ENCODE data around the gene SFTA2.
A peak's percentile ranks its signal among the peaks of the same experiment; 100 is the strongest.

Gene SFTA2

DNA sequence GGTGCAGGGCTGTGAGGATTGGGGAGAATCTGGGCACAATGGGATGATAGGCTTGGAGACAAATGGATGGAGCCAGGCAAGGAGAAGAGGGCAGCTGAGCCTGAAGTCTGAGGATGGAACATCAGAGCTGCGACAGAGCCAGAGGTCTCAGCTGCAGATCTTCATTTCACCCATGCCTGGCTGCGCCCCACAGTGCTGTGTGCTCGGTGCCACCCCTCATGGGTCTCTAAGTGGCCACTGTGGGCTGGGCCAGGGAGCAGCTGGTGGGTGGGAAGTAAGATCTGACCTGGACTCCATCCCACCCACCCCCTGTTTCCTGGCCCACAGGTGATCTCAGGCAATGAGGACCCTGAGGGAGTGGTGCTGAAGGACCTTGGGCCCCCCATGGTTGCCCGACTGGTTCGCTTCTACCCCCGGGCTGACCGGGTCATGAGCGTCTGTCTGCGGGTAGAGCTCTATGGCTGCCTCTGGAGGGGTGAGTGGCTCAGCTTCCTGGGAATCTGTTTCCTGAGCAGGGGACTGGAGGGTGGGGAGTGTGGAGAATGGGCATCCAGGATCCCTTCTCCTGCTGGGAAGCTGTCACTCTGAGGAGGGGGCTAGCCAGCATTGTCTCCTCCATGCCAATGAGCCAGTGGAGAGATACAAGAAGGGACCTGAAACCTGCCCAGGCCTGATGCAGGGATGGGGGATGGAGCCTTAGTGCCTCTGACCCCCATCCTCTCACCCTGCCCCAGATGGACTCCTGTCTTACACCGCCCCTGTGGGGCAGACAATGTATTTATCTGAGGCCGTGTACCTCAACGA, 41.1 kb downstream of the SFTA2 start:
- DNase-seq (ENCODE audit: low read depth in 2 of 2), result no peak

DNA sequence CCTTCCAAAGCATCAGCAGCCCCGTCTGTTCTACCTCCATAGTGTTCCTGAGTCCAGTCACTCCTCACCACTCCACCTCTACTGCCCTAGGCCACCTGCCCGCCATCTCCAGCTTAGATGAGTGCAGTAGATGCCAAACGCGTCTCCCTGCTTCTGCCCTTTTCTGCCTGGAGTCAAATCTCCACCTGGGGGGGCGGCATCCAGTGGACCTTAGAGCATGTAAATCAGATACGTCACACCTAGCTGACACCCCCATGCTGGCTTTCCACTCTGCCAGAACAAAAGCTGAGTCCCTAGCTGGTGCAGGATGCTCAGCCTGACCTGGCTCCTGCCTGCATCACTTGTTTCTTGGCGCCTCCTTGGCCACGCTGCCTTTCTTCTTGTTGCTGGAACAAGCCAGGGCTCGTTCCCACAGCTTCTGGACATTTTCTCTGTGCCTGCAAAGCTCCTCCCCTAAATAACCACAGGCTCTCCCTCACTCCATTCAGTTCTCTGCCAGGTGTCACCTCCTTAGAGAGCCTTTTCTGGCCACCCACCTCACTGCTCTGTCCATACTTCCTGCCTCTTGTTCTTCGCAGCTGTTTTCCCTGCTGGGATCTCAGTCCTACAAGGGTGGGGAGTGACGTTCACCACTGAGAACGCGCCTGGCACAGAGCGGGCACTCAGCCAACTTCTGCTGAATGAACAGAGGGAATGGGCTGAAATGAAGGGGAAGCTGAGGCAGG, 41.9 kb downstream of the SFTA2 start:
- no peak for DNase-seq (ENCODE audit: low read depth in 2 of 2)

DNA sequence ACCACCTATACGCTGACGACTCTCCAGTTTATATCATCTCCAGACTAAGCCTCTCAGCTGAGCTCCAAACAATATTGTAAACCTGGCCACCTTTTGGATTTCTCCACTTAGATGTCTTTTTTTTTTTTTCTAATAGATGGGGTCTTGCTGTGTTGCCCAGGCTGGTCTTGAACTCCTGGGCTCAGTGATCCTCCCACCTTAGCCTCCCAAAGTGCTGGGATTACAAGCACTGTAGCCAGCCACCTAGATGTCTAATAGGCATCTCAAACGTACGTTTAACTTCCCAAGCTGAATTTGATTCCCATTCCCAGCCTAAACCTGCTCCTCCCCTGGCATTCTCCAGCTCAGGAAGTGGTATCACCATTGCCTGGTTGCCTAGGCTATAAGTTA, 42.5 kb downstream of the SFTA2 start:
- no peak for DNase-seq (ENCODE audit: low read depth in 2 of 2)

DNA sequence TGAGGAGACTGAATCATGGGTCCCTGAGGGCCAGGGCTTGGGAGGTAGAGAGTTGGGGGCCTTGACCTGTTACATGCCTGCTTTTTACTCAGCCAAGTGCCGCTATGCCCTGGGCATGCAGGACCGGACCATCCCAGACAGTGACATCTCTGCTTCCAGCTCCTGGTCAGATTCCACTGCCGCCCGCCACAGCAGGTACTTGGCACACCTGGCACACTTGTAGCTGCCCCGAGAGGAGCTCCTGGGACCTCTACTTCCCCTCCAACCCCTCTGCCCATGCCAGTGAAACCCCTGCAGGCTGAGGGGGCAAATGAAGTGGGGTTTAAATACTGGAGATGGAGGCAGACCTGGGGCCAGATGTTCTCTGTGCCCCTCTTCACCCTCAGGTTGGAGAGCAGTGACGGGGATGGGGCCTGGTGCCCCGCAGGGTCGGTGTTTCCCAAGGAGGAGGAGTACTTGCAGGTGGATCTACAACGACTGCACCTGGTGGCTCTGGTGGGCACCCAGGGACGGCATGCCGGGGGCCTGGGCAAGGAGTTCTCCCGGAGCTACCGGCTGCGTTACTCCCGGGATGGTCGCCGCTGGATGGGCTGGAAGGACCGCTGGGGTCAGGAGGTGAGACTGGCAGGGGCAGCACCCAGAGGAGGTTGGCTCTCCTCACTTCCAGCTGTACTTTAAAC, 43.0 kb downstream of the SFTA2 start:
- no peak for DNase-seq (ENCODE audit: low read depth in 2 of 2)

DNA sequence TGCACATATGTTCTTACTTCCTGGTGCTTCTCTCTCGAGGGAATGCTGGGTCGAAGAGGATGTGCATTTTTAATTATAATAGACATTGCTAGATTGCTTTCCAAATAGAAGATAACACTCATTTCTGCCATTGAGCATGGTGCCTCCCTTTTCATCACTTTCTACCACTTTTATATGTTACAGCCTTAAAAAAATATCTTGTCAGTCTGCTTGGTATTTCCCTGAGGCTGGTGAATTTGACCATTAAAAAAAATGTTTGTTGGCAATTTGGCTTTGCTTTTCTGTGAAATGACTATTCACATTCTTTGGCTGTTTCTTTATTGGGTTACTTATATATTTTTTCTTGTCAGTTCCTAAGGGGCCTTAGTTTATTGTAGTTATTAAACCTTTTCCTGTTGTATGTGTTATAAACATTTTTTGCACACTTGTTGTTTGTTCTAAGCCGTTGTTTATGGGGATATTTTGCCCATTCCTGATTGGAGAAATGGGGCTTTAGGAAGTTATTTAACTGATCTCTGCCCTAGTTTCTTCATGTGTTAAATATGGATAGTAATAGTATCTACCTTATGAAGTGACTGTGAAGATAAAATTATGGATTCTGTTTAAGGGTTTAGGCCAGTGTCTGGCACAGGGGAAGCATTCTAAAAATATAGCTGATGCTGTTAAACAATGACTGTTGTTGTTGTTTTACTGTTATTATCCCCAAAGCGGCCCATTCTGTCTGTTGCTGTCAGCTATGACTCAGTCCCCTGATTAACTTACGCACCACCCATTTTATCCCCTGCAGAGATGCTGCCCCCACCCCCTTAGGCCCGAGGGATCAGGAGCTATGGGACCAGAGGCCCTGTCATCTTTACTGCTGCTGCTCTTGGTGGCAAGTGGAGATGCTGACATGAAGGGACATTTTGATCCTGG, 43.8 kb downstream of the SFTA2 start:
- DNase-seq (ENCODE audit: low read depth in 2 of 2), result no peak

DNA sequence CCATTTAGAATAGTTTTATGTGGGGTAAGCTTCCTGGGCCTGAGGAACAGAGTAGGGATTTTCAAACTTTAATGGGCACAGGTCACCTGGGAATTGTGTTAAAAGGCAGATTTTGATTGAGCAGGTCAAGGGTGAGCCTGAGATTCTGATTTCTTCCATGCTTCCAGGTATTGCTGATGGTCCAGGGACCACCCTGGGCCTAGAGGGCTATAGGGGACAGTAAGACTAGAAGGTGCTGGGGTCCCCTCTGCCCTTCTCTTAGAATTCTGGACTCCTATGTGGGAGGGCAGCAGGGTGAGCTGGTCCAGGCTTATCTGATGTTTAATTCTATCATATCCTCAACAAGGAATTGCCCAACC, 45.1 kb downstream of the SFTA2 start:
- DNase-seq (ENCODE audit: low read depth in 2 of 2), result no peak

DNA sequence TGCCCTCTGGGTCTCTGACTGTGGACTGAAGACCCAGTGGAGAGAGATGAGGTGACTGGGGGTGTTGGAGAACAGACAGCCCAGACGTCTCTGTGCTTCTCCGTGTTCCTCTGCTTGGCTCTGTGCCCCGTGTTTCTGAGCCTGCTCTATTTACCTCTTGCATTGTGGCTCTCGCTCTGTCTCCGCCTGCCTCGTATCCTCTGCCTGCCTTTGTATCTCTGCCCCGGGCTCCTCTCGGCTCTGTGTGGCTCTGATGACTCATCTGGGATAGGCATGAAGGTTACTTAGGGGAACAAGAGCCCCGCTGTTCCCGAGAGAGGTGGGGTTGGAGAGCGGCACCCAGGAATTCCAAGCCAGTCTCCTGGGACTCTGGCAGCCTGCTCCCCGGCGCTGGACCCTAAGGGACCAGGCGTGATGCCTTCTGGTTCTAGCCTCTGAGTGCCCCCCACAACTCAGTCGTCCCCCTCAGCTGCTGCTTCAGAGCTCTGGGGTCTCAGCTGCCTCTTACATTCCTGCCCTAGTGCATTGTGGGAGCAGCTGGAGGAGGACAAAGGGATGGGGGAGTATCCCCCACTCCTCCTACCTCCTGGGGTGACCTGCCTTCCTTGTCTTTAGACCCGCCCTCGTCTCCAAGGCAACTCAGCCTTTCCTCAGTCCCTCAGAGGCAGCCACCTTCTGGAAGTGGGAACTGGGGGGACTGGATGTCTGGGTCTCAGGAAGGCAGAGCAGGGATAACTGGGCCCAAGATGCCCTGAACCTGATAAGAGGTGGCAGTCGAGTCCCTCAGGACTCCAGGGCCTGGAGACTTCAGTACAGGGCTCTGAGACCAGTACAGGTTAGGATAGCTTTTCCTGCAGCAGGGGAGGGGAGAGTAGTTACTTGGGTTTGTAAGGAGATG, 45.7 kb downstream of the SFTA2 start:
- no peak for DNase-seq (ENCODE audit: low read depth in 2 of 2)

DNA sequence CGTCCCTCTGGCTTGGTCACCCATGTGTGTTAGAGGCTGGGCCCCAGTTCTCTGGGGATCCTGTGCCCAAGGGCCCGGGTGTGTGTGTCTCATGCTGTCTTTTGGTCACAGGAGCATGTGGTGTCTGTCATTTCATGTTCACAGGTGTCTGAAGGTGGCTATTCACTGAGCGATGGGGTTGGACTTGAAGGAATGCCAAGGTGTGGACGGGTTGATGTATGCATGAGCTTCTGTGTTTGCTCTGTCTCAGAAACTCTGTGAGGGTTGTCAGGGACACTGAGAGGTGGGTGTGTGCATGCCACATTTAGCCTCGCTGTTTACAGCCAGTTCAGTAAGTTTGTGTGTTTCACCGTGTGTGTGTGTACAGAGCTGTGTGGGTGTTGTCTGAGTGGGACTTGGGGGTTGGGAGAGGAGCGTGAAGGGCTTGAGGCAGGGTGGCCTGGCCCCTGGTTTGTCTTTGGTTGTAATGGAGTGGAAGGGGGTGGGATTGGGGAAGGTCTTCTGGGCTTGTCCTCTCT, 46.4 kb downstream of the SFTA2 start:
- DNase-seq (ENCODE audit: low read depth in 2 of 2), result no peak

DNA sequence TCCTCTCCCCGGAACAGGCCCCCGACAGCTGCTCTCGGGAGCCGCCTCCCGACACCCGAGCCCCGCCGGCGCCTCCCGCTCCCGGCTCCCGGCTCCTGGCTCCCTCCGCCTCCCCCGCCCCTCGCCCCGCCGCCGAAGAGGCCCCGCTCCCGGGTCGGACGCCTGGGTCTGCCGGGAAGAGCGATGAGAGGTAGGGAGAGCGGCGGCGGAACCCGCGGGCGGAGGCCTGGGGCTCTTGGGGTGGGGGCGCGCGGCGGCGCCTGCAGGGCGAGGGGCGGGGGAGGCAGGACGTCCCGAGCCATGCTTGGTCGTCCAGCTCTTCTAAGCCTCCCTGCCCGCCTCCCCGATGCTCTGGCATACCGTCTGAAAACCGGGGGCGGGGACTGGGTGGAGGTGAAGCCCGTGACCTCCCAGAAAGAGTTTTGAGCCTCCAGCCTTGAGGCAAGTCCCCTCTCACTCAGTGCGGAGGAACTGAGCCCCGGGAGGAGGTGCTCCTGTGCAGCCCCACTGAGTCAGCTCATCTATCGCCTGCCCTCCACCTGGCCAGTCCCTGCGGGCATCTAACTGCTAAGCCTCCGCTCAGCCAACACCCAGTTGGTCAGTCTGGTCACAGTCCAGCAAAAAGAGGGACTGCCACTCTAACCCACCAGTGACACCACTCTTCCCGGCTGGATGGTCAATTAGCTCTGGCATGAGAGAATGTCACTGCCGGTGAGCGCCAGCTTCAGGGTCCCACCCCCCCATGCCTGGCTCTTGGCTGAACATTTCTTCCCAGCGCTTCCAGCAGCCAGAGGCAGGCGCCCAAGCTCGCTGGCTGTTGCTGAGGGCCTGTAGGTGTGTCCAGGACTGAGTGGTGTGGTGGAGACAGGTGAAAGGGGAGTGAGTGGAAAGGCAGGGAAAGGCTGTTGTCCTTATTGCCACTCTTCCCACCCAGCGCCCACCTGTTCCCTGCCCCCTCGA, 47.2 kb downstream of the SFTA2 start:
- DNase-seq (ENCODE audit: low read depth in 2 of 2), result peak in 1 of 2 donors; percentile 28

DNA sequence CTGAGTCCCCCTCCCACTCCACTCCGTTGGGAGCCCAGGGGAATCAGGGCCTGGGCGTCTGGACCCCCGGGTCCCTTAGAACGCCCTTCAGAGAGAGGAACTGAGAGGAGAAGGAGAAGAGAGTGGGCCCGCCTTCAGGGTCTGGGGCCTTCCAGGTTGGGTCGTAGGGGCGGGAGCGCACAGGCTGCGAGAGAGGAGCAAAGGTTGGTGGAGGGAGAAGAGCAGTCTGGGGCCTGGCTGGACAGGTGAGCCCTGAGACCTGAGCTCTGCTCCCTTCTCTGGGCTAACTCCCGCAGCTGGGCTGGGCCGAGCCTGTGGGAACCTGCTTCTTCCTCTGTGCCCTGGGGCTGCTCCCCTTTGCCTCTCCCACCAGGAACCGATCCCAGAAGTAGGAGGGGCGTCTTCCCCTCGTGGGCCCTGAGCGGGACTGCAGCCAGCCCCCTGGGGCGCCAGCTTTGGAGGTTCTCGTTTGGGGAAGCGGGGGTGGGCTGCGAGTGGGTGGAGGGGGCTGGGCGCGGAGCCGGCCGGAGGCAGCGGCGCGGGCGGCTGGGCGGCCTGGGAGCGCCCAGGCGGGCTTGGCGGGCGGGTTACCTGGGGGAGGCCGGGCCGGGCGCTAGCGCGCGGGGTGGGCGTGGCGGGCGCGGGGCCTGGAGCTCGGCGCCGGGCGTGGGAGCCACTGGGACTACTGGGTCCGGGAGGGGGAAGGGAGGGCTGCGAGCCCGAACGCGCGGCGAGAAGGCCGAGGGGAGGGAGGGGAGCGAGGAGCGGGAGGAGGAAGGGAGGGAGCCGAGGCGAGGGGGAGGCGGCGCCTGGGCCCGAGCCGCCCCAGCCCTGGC, 48.1 kb downstream of the SFTA2 start, which contains the start of gene DDR1:
TSS of gene DDR1 (plus strand) at position 835 of the 836 bp plus-strand sequence. CDS start 4,211 bp downstream, outside the sequence.
- peak; percentile 30 to 41 for DNase-seq (ENCODE audit: low read depth in 2 of 2)

DNA sequence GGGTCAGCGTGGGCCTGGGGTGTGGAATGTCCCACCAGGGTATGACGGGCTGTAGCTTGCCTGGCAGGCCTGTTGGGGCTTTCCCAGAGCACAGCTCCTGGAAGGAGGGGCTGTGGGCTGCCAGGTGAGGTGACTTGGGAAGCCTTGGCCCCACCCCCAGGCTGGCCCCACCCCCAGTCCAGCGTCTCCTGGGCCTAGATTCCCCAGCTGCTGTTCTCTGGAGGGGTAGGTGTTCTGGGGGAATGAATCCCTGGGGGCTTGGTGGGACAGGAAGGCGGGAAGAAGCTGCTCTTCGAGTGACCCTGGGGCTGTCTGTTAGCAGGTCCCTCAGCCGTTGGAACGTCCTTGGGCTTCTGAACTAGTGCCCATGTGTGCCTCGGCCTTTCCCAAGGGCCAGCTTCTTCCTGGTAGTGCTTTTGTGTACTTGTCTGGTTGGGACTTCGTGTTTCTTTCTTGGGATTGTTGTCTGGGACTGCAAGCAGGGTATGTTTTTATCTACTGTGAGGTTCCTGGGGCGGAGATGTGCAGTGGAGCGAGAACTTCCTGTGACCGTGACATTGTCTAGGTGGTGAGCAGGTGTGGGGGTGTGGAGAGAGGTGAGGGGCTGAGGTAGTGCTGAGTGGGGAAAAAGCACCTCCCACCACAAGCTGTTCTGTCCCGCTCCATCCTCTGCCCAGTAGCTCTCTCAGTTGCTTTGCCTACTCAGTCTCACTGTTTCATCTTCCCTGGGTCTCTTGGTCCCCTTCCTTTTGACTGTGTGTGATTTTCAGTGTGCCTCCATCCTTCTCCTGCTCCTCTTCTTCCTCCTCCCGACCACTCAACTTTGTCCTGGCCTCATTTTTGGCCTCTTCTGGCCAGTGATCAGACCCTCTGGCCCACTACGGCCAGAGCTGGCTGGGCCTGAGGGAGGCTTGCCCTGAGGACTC, 48.9 kb downstream of the SFTA2 start:
- DNase-seq (ENCODE audit: low read depth in 2 of 2), result peak in 1 of 2 donors; percentile 29

DNA sequence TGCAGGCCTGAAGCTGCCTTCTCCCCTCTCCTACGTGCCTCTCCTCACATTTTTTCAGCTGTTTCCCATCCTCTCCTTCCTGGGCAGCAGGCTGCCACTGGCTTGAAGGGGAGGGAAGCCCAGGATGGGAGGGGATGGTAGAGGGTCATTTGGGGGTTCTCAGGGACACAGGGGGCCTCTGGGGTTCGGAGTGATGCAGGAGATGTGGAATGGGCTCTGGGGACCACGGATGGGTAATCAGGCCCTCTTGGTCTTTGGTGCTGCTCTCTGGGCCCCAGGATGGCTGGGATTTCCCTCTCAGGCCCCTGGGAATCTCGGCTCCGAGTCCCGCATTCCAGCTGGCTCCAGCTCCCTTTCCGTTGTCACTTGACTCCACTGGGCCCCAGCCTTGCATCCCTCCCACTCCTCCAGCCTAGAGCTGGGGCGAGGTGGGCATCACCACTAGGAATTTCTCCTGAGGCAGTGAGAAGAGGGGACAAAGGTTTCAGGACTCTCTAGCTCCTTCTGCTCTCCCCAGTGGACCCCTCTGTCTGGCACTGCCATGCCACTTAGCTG, 49.7 kb downstream of the SFTA2 start:
- DNase-seq (ENCODE audit: low read depth in 2 of 2), result no peak

DNA sequence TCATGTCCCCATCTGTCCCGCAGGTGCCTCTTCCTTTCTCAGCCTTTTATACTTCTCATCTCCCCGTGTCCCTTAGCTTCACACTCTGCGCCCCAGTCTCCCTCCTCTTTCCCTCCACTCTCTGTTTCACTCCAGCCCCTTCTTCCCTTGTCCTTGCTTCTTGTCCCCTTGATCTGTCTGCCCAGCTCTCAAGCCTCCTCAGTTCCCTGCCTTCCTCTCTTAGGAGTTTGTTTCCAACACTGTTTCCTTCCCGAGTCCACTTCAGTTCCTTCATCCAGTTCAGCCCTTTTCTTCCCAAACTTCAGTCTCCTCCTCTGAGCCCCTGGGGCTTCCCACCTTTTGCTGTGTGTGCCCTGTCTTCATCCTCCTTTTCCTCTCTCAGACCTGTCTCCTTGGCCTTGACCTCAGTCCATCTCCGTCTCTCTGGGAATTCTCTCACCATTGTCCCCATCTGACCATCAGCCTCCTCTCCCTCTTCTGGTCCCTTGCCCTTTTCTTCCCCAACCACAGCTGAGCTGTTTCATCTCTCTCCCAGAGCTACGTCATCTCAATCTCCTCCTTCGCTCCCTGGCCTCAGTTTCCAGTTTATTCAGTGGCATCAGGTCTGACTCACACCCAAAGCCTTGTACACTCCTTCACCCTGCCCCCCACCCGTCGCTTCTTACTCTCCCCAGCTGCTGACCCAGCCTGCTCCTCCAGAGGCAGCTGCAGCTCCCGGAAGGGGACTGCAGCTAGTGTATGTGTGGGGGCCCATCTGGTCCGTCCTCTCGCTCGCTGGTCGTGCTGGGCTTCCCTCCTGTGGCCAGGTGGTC, 50.4 kb downstream of the SFTA2 start:
- DNase-seq (ENCODE audit: low read depth in 2 of 2), result no peak
